Endometrial microvascular endothelial cells (primary cell): ENCODE data around the gene GIGYF1. TPM values are rescaled to one million over a fixed set of nuclear protein-coding genes. Genes with fewer than 3 reads are reported as not detected.

Experiments
- in situ Hi-C: cut with HindIII; loops from 2 replicates; pipeline ENCODE4 v1.10.0; 2017; ENCODE audit warnings: low sequenced_read_pairs, low pct_unique_long_range_greater_than_20kb; ENCODE audit errors: inconsistent ontology term
- total RNA-seq: library from RNA; depleted of rRNA; stranded (reverse); fragments of >200 nt; gene quantifications from one replicate; pipeline ENCODE4 v1.2.3, GENCODE V29; 2015; ENCODE audit errors: inconsistent ontology term

Gene GIGYF1
- total RNA-seq, 1 donor from 2014 or later, result 21.2 TPM

GRCh38 chr7:100687261-100687660 lies 6.8 kb downstream of the GIGYF1 start:
- in situ Hi-C loops, result no loop called here

DNA sequence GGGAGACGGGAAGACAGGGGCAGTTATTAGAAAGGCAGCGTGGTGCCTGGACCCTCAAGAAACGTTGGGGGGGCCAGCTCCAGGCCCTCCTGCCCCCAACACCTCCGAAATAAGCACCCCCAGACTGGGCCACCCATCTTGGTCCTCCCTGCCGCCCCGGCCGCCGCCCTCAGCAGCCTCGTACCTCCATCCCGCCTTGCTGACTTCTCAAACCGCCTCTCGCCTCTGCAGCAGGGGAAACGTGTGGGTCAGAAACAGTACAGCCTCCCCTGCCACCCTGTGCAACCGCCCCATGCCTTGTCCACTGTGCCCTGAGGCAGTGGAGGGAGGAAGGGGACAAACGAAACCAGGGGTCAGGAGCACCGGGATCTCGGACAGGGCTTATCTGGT lies 7.2 kb downstream of the GIGYF1 start:
- in situ Hi-C loops, result no loop called here

- in situ Hi-C loops, result no loop called here
These were observed 7.7 kb downstream of the GIGYF1 start for GRCh38 chr7:100686201-100686821.

DNA sequence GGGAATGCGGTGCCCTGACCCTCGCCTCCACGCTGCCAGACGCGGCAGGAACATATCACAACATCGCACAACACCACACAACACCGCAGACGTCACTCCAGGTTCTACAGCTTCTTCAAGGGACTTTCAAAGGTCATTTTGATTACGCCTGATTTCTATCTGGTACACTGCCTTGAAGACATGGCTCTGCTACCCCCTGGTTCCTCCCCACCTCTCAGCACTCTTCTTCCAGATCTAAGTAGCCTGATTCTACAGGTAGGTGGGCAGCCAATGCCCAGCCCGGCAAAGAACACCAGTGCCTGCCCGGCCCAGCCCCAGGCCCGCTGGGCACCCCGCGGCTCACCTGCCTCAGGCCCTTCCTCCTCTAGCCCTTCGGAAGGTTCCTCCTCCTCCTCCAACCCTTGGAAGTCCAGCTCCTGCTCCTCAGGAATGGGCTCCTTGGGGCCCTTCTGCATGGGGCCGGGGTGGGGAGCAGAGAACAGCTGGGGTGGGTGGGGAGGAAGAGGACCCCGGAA lies 8.4 kb downstream of the GIGYF1 start:
- in situ Hi-C loops, result no loop called here

DNA sequence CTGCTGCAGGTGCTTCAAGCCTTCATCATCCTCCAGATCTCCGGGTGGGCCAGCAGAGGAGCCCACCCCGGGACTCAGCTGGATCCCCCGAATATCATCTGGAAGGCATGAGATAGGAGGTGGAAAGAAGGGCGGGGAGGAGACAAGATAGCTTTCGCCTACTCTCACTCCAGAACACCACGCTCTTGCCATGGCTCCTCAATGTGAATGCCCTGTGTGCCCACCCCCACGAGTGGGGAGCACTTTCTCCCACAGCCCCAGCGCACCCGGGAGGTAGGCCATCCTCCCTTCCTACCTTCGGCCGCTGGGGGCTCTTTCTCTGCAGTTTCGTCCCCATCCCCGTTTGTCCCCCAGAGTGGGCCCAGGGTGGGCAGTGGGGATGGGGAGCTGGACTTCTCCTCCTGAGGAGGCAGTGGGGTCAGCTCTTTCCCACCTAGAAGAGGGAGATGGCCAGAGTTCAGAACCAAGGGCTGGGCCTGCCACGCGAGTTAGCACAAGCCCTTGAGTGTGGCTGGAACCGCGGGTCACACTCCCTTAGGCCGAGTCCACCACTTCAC lies 8.9 kb downstream of the GIGYF1 start:
- in situ Hi-C loops, result no loop called here

DNA sequence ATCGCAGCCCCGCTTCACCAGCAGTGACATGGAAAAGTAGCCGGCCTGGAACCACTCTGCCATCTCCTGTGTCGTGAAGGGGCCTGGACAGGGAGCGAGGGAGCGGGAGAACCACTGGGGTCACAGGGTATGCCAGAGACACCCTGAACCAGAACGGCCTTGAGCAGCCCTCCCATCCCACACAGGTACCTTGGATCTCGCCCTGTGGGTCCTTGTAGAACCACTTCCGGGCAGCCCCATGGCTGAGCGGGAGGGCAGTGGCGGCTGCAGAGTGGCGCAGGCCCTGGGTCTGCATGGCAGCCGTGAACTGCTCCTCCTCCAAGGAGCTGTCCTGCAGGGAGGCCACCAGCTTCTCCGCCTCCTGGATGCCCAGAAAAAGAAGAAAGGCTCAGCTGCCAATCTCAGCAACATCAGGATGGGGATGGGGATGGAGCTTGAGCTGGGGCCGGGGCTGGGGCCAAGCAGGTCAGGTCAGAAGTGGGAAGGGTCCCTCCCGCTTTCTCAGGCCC lies 9.5 kb downstream of the GIGYF1 start:
- in situ Hi-C loops, result no loop called here

DNA sequence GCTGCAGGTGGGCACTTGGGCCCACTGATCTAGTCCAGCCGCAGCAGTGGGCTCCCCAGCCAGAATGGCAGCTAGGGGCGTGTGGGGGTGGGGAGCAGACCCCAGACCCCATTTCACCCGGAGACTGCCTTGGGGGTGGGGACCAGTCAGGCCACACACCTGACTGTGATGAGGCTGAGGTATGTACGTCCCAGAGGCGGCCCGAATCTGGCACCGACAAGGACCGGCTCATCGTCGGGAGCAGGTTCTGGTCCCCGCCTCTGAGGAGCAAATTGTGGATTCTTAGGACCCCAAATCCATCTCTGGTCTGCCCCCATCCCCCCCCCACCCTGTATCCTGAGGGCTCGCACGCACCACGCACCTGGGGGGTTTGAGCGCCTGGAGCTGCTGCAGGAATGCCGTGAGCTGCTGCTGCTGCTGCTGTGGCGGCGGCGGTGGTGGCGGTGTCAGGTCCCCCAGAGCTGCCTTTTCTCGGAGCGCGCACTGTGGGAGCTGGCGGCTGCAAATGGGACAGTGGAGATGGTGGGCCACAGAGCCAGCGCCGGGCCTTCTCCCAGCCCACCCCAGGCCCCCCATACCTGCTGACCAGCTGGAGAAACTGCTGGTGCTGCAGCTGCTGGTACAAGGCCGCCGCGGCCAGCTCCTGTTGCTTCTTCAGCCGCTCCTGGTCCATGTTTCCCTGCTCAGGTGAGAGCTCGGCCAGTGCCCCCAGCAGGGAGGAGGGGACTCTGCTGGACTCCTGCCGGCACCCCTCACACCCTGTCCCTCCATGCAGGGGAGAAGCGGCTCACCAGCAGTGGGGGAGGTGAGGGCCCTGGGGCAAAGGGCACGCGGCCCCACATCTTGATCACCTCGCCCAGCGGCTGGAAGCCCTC lies 10.2 kb downstream of the GIGYF1 start:
- in situ Hi-C loops, result no loop called here

GRCh38 chr7:100682991-100683658 lies 10.9 kb downstream of the GIGYF1 start:
- in situ Hi-C loops, result no loop called here

- in situ Hi-C loops, result no loop called here
These were observed 11.8 kb downstream of the GIGYF1 start for GRCh38 chr7:100682228-100682741.

DNA sequence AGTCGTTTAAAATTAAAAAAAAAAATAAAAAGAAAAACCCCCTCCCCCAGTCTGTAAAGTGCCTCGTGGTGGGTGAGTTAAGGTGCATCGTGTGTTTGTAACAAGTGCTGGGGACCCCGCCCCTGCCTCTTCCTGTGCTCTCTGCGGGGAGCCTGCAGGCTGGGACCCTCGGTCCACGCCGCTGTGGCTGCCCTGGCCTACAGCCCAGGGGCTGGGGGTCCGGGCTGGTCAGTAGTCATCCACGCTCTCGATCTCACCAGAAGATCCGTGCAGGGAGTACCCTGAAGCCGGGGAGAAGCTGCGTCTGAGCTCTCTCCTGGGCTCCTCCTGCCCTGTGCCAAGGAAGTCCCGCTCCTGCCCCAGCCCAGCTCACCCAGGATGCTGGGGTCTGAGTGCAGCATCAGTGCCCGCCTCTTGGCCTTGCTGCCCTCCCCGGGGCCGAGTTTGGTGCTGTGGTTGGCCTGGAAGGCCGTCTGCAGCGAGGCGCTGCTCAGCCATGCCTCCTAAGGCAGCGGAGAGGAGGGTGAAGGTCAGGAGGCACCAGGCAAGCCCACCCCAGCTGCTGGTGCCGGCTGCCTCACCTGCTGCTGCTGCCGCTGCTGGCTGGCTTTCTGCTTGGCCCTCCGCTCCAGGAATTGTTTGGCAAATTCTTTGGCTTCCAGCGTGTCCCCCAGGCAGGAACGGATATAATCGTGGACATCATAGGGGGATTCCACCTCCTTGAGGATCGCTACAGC lies 12.4 kb downstream of the GIGYF1 start:
- in situ Hi-C loops, result no loop called here

DNA sequence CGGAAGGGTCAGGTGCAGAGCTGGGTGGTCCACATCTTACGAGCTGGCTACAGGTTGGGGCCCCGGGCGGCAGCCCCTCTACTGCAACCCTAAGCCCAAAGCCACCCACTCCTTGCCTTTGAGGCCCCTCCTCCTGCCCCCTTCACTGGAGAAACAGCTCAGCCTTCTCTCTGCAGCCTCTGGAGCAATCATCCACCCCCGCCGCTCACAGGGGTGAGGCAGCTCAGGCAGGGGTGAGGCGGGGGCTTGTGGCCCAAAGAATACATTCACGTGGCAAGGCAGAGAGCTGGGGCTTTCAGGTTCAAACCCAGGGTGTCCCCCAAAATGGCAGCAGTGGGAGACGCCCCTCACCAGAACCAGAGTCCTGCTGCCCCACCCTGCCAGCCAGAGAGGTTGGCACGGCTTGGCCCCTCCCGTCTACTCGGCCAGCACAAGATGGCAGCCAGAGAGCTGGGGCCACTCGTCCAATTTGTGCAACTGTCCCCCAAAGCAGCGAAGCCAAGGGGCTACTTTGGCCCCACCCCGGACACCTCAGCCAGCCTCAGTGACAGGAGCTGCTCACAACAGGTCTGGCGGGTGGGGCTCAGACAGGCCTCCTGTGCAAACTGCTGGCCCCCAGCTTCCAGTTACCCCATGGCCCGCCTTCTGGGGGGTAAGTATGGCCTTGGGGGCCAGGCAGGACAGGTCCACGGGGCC lies 13.3 kb downstream of the GIGYF1 start:
- in situ Hi-C loops, result no loop called here

GRCh38 chr7:100679927-100680575 lies 14.0 kb downstream of the GIGYF1 start:
- in situ Hi-C loops, result no loop called here

DNA sequence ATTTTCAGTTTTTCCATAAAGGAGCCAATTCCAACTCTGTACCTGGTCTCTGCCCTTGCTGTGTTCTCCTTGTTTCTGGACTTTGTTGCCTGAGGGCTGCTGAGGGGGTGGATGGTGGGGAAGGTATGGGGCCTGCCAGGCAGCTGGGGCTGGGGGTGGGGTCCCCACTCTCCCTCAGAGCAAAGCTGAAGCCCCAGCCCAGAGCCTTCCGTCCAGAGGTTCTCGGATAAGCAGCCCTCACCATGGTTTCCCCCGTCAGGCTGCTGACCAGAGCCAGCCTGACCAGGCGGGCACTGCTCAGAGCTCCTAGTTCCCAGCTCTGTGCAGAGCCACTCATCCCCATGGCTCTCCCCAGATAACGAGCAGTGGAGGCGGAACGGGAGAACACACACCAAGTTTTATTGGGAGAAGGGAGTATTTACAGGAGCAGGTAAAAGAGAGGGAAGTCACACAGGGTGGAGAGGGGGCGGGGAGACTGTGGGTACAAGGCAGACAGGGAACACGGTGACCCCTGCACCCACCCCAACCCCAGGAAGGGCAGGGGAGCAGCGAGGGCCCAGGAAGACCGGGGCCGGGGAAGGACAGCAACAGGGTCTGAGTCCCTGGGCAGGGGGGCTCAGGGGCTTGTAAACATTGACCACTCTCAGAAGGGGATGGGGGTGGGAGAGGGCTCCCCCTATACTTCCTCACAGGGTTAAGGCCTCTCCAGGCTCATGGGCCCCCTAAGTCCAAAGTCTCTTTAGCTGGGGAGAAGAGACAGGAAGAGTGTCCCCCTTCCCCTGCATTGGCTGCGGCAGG lies 14.7 kb downstream of the GIGYF1 start:
- in situ Hi-C loops, result no loop called here

GRCh38 chr7:100678291-100678984 lies 15.6 kb downstream of the GIGYF1 start:
- in situ Hi-C loops, result no loop called here

DNA sequence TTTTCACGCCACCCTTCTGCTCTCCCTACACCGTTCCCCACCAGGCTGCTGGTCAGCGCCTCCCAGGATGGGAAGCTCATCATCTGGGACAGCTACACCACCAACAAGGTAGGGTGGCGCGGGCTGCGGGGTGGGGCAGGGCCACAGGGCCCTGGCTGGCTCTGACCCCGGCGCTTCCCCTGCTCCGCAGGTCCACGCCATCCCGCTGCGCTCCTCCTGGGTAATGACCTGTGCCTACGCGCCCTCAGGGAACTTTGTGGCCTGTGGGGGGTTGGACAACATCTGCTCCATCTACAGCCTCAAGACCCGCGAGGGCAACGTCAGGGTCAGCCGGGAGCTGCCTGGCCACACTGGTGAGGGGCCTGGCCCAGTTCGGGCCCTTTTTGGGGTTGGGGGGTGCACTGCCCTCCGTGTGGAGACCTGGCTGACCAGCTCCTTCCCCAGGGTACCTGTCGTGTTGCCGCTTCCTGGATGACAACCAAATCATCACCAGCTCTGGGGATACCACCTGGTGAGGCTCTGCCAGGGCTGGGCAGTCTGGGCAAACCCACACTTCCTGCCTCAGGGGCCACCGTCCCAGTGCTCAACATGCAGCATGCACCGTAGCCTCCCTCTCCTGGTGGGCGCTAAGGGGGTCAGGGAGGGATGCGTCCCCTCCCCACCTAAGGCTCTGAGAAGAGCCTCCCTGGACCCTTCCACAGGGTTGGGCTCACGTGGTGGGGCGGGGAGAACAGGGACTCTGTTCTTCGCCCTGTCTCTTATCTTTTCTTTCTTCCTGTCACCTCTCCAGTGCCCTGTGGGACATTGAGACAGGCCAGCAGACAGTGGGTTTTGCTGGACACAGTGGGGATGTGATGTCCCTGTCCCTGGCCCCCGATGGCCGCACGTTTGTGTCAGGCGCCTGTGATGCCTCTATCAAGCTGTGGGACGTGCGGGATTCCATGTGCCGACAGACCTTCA lies 16.5 kb downstream of the GIGYF1 start:
- in situ Hi-C loops, result no loop called here
